ENCODE data around the gene ACMSD.
"Not testable (repeated sequence)": the region's sequence is repeated elsewhere in the genome, so short reads cannot be mapped to it uniquely, and the experiment has no call there.

Gene ACMSD

GRCh38 chr2:134852518-134852917 lies 14.1 kb downstream of the ACMSD start:
- DNase-seq, result no peak

- DNase-seq, result no peak
These were observed 17.3 kb downstream of the ACMSD start for GRCh38 chr2:134855709-134856108.

- no peak for DNase-seq
These were observed 19.8 kb downstream of the ACMSD start for GRCh38 chr2:134858245-134858644.

- no peak for DNase-seq
These were observed 22.8 kb downstream of the ACMSD start for GRCh38 chr2:134861173-134861572.

- no peak for DNase-seq
These were observed 23.7 kb downstream of the ACMSD start for GRCh38 chr2:134862069-134862468.

- no peak for DNase-seq
These were observed 24.3 kb downstream of the ACMSD start for GRCh38 chr2:134862674-134863073.

GRCh38 chr2:134863446-134863845 lies 25.0 kb downstream of the ACMSD start:
- DNase-seq, result no peak

GRCh38 chr2:134865067-134865787 lies 26.8 kb downstream of the ACMSD start:
- DNase-seq, result peak; percentile 4

- no peak for DNase-seq
These were observed 28.2 kb downstream of the ACMSD start for GRCh38 chr2:134866498-134867099.

GRCh38 chr2:134869946-134870736 lies 31.7 kb downstream of the ACMSD start:
- DNase-seq, result no peak

- DNase-seq, result no peak
These were observed 34.7 kb downstream of the ACMSD start for GRCh38 chr2:134873152-134873551.

- no peak for DNase-seq
These were observed 36.9 kb downstream of the ACMSD start for GRCh38 chr2:134875309-134875708.

GRCh38 chr2:134882773-134883172 lies 44.4 kb downstream of the ACMSD start:
- DNase-seq, result no peak

GRCh38 chr2:134883552-134884293 lies 45.3 kb downstream of the ACMSD start:
- no peak for DNase-seq

GRCh38 chr2:134884435-134884834 lies 46.0 kb downstream of the ACMSD start:
- DNase-seq, result no peak

GRCh38 chr2:134892282-134893035 lies 54.0 kb downstream of the ACMSD start:
- peak; percentile 3 for DNase-seq

- peak; percentile 28 for DNase-seq
These were observed 59.5 kb downstream of the ACMSD start for GRCh38 chr2:134897932-134898331.

GRCh38 chr2:134899204-134899603 lies 60.8 kb downstream of the ACMSD start:
- DNase-seq, result no peak

- DNase-seq, result no peak
These were observed 61.7 kb downstream of the ACMSD start for GRCh38 chr2:134900151-134900550.

- DNase-seq, result not testable (repeated sequence)
These were observed 65.3 kb downstream of the ACMSD start for GRCh38 chr2:134903701-134904100.

- DNase-seq, result no peak
These were observed 66.8 kb downstream of the ACMSD start for GRCh38 chr2:134905168-134905567.

GRCh38 chr2:134906726-134907125 lies 68.3 kb downstream of the ACMSD start:
- no peak for DNase-seq
